ENCODE results near the gene FBXO36. TPM values are rescaled to one million over a fixed set of nuclear protein-coding genes. Genes with fewer than 3 reads are reported as not detected.

The FBXO36 gene
- total and polyA plus RNA-seq, 2 of the 8 experiments (the other 6 are each of a cell fraction or from before 2014, with no cell fraction given): 3.4 TPM

DNA sequence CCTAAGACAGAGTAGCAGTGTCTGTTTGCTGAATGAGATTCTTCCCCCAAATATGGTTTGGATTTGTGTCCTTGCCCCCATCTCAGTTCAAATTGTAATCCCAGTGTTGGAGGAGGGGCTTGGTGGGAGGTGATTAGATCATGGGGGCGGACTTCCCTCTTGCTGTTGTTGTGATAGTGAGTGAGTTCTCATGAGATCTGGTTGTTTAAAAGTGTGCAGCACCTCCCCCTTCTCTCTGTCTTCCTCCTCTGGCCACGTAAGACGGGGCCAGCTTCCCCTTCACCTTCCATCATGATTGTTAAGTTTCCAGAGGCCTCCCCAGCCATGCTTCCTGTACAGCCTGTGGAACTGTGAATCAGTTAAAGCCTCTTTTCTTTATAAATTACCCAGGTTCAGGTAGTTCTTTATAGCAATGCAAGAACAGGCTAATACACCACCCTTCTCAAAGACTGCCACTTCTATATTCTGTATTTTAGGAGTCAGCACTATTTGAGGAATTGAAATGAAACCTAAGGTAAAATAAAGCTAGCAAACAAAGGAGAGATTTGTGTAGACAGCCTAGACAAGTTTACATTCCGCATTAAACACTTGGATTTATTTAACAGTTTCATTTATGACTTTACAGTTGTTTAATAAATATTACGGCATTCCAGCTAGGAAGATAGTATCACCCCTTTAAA, 21.6 kb downstream of the FBXO36 start:
- Histone ChIP-seq H3K27ac (ENCODE audit: low read depth, low read length) (no peak overlapping the region), H3K23me2 (ENCODE audit: low read depth, low read length) (no peaks in the 10 kb centered on the region), H3K4me1 (replicated peaks in 1 of 4; ENCODE audit: control insufficient read depth in 3 of 4, insufficient read depth in 4 of 4, low read length in 3 of 4) (no peaks in the 10 kb centered on the region), H3K18ac (ENCODE audit: extremely low read depth, low read length) (no peak overlapping the region), H3K36me3 (ENCODE audit: control insufficient read depth in 2 of 4, insufficient read depth in 4 of 4, low read length in 3 of 4) (no peaks in the 10 kb centered on the region), H3K4ac (replicated peaks; ENCODE audit: insufficient read length, low read depth, low read length) (no peak overlapping the region), H4K20me1 (replicated peaks in 1 of 2; ENCODE audit: control insufficient read depth in 1 of 2, insufficient read depth in 2 of 2, low read length in 2 of 2) (no peaks in the 10 kb centered on the region), H4K91ac (replicated peaks; ENCODE audit: insufficient read length, low read length) (no peak overlapping the region), H3K4me3 (ENCODE audit: extremely low read depth in 1 of 4, insufficient read depth in 2 of 4, low read depth in 3 of 4, low read length in 4 of 4) (no peak overlapping the region), H3K27me3 (replicated peaks in 1 of 4; ENCODE audit: control insufficient read depth in 3 of 4, extremely low read depth in 1 of 4, insufficient read depth in 3 of 4, low read length in 3 of 4) (no peaks in the 10 kb centered on the region; a peak in 1 of 7 replicates), H3K23ac (ENCODE audit: insufficient read length) (no peak overlapping the region), H3K79me2 (ENCODE audit: control insufficient read depth in 1 of 2, insufficient read depth in 2 of 2, low read length in 2 of 2) (no peaks in the 10 kb centered on the region), H2AK5ac (ENCODE audit: low read depth, low read length) (no peak overlapping the region), H2BK12ac (ENCODE audit: low read depth, low read length) (no peak overlapping the region), H2BK120ac (replicated peaks; ENCODE audit: low read depth, low read length) (no peak overlapping the region), H3K56ac (replicated peaks; ENCODE audit: insufficient read length, low read depth, low read length) (no peak overlapping the region), H3K9ac (replicated peaks in 1 of 4; ENCODE audit: extremely low read depth in 1 of 4, low read depth in 3 of 4, low read length in 3 of 4) (no peak overlapping the region), H3K4me2 (ENCODE audit: insufficient read depth in 1 of 2, low read depth in 2 of 2, low read length in 2 of 2) (no peak overlapping the region), H3K9me3 (ENCODE audit: insufficient read depth in 2 of 2, low read depth in 1 of 2, low read length in 1 of 2) (no peaks in the 10 kb centered on the region), H2AFZ (ENCODE audit: low read length) (no peak overlapping the region), H3K14ac (ENCODE audit: insufficient read length) (no peak overlapping the region), H2BK20ac (ENCODE audit: low read length) (no peak overlapping the region), H2BK5ac (ENCODE audit: low read depth, low read length) (no peak overlapping the region), H3K79me1 (ENCODE audit: low read depth, low read length) (no peaks in the 10 kb centered on the region; the same call in 1 of the 2 replicates), H2BK15ac (ENCODE audit: low read length) (no peak overlapping the region), H4K8ac (ENCODE audit: extremely low read depth, insufficient read depth, low read length) (no peak overlapping the region), H4K5ac (ENCODE audit: insufficient read length, low read depth, low read length) (no peak overlapping the region)
- CTCF ChIA-PET (ENCODE audit: partially characterized antibody): no interaction called here
- POLR2A ChIA-PET (ENCODE audit: partially characterized antibody): no interaction called here
- no peak for TF ChIP-seq NRF1 (IDR thresholded peaks at IDR 0.05; ENCODE audit: low read depth, low read length)
- TF ChIP-seq MAFK (IDR thresholded peaks at IDR 0.05; ENCODE audit: low read depth, low read length): no peak
- TF ChIP-seq BACH1 (IDR thresholded peaks at IDR 0.05; ENCODE audit: low read length): no peak
- no peak for TF ChIP-seq FOSL1 (IDR thresholded peaks at IDR 0.05; ENCODE audit: insufficient read depth, low read depth, low read length)
- no peak for TF ChIP-seq SP2 (IDR thresholded peaks at IDR 0.05; ENCODE audit: low read length)
- TF ChIP-seq RFX5 (IDR thresholded peaks at IDR 0.05; ENCODE audit: borderline replicate concordance, low read depth, low read length): no peak
- no peak for TF ChIP-seq HDAC6 (IDR thresholded peaks at IDR 0.05; ENCODE audit: low read depth, low read length)
- TF ChIP-seq RNF2 (IDR thresholded peaks at IDR 0.05; ENCODE audit: borderline replicate concordance, low read depth, low read length, missing control alignments, poor library complexity, severe bottlenecking): no peak
- TF ChIP-seq EP300 (IDR thresholded peaks at IDR 0.05; ENCODE audit: borderline replicate concordance in 1 of 2, low read depth in 2 of 2, low read length in 2 of 2): no peak
- TF ChIP-seq CHD2 (IDR thresholded peaks at IDR 0.05; ENCODE audit: low read length): no peak
- no peak for TF ChIP-seq JUN (IDR thresholded peaks at IDR 0.05; ENCODE audit: low read depth, low read length)
- no peak for TF ChIP-seq KDM5A (IDR thresholded peaks at IDR 0.05; ENCODE audit: low read length)
- no peak for TF ChIP-seq CBX5 (IDR thresholded peaks at IDR 0.05; ENCODE audit: low read depth, low read length)
- 87% methylated on average over 5 of the region's 5 CpGs; no CpG with 5 or more reads in 1 of the 2 experiments for WGBS, 2 experiments (ENCODE audit: extremely low coverage in 1 of 2, insufficient coverage in 1 of 2, insufficient read length in 1 of 2, insufficient replicate concordance in 2 of 2, low coverage in 1 of 2, low lambda C conversion rate in 2 of 2, missing lambda C conversion rate in 1 of 2)
- DNase-seq (ENCODE audit: low read depth in 1 of 2, low spot score in 2 of 2) (no peak), FAIRE-seq (no peak)
